HCT116 (cell line): ENCODE results near the gene IL36G.

Source experiments
- CTCF ChIP-seq, 3 experiments: fragments of 200-600 bp in 1 of 3; sonication (generic) in 1 of 3; IDR thresholded peaks in 2 of 3; conservative IDR thresholded peaks in 1 of 3; 2 replicates each; pipeline ENCODE4 v1.5.1; 2012 to 2017; ENCODE audit warnings: low read depth in 2 of 3, low read length in 2 of 3, antibody characterized with exemption in 1 of 3, borderline replicate concordance in 1 of 3, control low read depth in 1 of 3, mild to moderate bottlenecking in 1 of 3, mixed read lengths in 1 of 3, mixed run types in 1 of 3, moderate library complexity in 1 of 3; ENCODE audit not compliant: insufficient read depth in 1 of 3
- ELF1 ChIP-seq: IDR thresholded peaks from 2 replicates; pipeline ENCODE4 v1.6.1; 2012; ENCODE audit warnings: low read depth, borderline replicate concordance
- EZH2phosphoT487 ChIP-seq: fragments of 200-600 bp; IDR thresholded peaks from 2 replicates; pipeline ENCODE4 v1.6.1; 2018; ENCODE audit warnings: antibody characterized with exemption, borderline replicate concordance
- JUND ChIP-seq: IDR thresholded peaks from 2 replicates; pipeline ENCODE4 v1.6.1; 2012
- POLR2A ChIP-seq: IDR thresholded peaks from 2 replicates; pipeline ENCODE4 v1.7.0; 2011; ENCODE audit warnings: borderline replicate concordance; ENCODE audit not compliant: insufficient read depth, insufficient read length; ENCODE audit errors: extremely low read depth

- TF ChIP-seq CTCF (IDR thresholded peaks at IDR 0.05 in 2 of 3, conservative IDR thresholded peaks at IDR 0.05 in 1 of 3; ENCODE audit: borderline replicate concordance in 1 of 3, insufficient read depth in 1 of 3, low read depth in 2 of 3, low read length in 2 of 3) (no peak), JUND (no peak), POLR2A (no peak), ELF1 (no peak), EZH2phosphoT487 (no peak)
Measured at GRCh38 chr2:113034016-113034415, 56.2 kb downstream of the IL36G start.
